ENCODE measurements around the gene GLP2R. TPM values are rescaled to one million over a fixed set of nuclear protein-coding genes. Genes with fewer than 3 reads are reported as not detected.

GLP2R gene
- total and polyA plus RNA-seq, 10 of the 15 experiments (the other 5 are each of a cell fraction or from before 2014, with no cell fraction given), result not detected

GRCh38 chr17:9899280-9900043 lies 73.7 kb downstream of the GLP2R start (continued):
- TF ChIP-seq POLR2AphosphoS2 (IDR thresholded peaks at IDR 0.05; ENCODE audit: low read depth, low read length) (no peak), PAX8 (IDR thresholded peaks at IDR 0.05) (no peak), NKRF (conservative IDR thresholded peaks at IDR 0.05) (no peak), CREB1 (IDR thresholded peaks at IDR 0.05; ENCODE audit: low read depth) (no peak), NFYA (IDR thresholded peaks at IDR 0.05; ENCODE audit: borderline replicate concordance, low read depth, low read length) (no peak)

- no peak overlapping the region for H3K4me2 ChIP-seq (ENCODE audit: control insufficient read depth, insufficient read depth)
- RAD21 ChIA-PET (ENCODE audit: unreplicated experiment), result no interaction called here
- no TSS peak for BruUV-seq (replicated peaks)
- no peaks in the 10 kb centered on the region for H3K4me1 ChIP-seq (ENCODE audit: control insufficient read depth, insufficient read depth, low read length)
- in situ Hi-C loops (cut with MboI) (no loop called here), intact Hi-C loops (cut with micrococcal nuclease; ENCODE audit: unreplicated experiment) (no loop called here)
- peaks cover 0 to 4% of the 10 kb centered on the region in 2 experiments; a peak in 1 of 4 replicates for H3K27me3 ChIP-seq (replicated peaks in 1 of 2; ENCODE audit: control insufficient read depth in 2 of 2, insufficient read depth in 2 of 2, low read length in 1 of 2)
- DNase-seq (ENCODE audit: low read depth, low spot score) (no peak), ATAC-seq (no peak), FAIRE-seq (no peak)
- H3K79me2 ChIP-seq (ENCODE audit: control insufficient read depth, insufficient read depth, low read length), result no peaks in the 10 kb centered on the region
- POLR2A ChIA-PET, result no interaction called here
- H3K36me3 ChIP-seq (ENCODE audit: control insufficient read depth in 2 of 2, insufficient read depth in 2 of 2, low read length in 1 of 2), result no peaks in the 10 kb centered on the region
- no peaks in the 10 kb centered on the region for H3K9me3 ChIP-seq (replicated peaks; ENCODE audit: control insufficient read depth, insufficient read depth, low read length)
- WGBS (ENCODE audit: insufficient coverage, insufficient replicate concordance, low lambda C conversion rate, missing lambda C conversion rate), result 25% methylated on average over 8 of the region's 8 CpGs
- no peak overlapping the region for H3K9ac ChIP-seq (ENCODE audit: control insufficient read depth, insufficient read depth, low read length)
- H3K27ac ChIP-seq (ENCODE audit: control insufficient read depth, insufficient read depth), result no peak overlapping the region
- SMC1A ChIA-PET (ENCODE audit: uncharacterized antibody, unreplicated experiment), result no interaction called here
- H4K20me1 ChIP-seq (ENCODE audit: control insufficient read depth, insufficient read depth), result no peaks in the 10 kb centered on the region
- CTCF ChIA-PET, result no interaction called here
- H2AFZ ChIP-seq (ENCODE audit: control insufficient read depth, low read depth, low read length), result no peak overlapping the region
- no peak overlapping the region for H3K4me3 ChIP-seq
- no peak for TF ChIP-seq POU2F2 (IDR thresholded peaks at IDR 0.05; ENCODE audit: borderline replicate concordance, low read depth, low read length)
- no peak for TF ChIP-seq EP300 (IDR thresholded peaks at IDR 0.05; ENCODE audit: borderline replicate concordance in 1 of 2, control insufficient read depth in 1 of 2, low read depth in 2 of 2, low read length in 2 of 2)
- TF ChIP-seq RUNX3 (IDR thresholded peaks at IDR 0.05; ENCODE audit: low read length), result no peak
- TF ChIP-seq, protein P1, sequence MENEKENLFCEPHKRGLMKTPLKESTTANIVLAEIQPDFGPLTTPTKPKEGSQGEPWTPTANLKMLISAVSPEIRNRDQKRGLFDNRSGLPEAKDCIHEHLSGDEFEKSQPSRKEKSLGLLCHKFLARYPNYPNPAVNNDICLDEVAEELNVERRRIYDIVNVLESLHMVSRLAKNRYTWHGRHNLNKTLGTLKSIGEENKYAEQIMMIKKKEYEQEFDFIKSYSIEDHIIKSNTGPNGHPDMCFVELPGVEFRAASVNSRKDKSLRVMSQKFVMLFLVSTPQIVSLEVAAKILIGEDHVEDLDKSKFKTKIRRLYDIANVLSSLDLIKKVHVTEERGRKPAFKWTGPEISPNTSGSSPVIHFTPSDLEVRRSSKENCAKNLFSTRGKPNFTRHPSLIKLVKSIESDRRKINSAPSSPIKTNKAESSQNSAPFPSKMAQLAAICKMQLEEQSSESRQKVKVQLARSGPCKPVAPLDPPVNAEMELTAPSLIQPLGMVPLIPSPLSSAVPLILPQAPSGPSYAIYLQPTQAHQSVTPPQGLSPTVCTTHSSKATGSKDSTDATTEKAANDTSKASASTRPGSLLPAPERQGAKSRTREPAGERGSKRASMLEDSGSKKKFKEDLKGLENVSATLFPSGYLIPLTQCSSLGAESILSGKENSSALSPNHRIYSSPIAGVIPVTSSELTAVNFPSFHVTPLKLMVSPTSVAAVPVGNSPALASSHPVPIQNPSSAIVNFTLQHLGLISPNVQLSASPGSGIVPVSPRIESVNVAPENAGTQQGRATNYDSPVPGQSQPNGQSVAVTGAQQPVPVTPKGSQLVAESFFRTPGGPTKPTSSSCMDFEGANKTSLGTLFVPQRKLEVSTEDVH (IDR thresholded peaks at IDR 0.05; ENCODE audit: low read depth, partially characterized antibody), result no peak
- no peak for TF ChIP-seq SUPT20H (IDR thresholded peaks at IDR 0.05; ENCODE audit: borderline replicate concordance, control insufficient read depth, low read depth, low read length)
- no peak for TF ChIP-seq TAF1 (IDR thresholded peaks at IDR 0.05; ENCODE audit: borderline replicate concordance, low read depth, low read length)
- no peak for TF ChIP-seq BACH1 (IDR thresholded peaks at IDR 0.05; ENCODE audit: borderline replicate concordance)
- TF ChIP-seq, protein P2, sequence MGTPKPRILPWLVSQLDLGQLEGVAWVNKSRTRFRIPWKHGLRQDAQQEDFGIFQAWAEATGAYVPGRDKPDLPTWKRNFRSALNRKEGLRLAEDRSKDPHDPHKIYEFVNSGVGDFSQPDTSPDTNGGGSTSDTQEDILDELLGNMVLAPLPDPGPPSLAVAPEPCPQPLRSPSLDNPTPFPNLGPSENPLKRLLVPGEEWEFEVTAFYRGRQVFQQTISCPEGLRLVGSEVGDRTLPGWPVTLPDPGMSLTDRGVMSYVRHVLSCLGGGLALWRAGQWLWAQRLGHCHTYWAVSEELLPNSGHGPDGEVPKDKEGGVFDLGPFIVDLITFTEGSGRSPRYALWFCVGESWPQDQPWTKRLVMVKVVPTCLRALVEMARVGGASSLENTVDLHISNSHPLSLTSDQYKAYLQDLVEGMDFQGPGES (IDR thresholded peaks at IDR 0.05), result no peak
- no peak for TF ChIP-seq RB1 (IDR thresholded peaks at IDR 0.05; ENCODE audit: borderline replicate concordance)
- TF ChIP-seq BMI1 (IDR thresholded peaks at IDR 0.05; ENCODE audit: borderline replicate concordance), result no peak
- no peak for TF ChIP-seq JUNB (IDR thresholded peaks at IDR 0.05)
- TF ChIP-seq CBX3 (IDR thresholded peaks at IDR 0.05; ENCODE audit: borderline replicate concordance, low read depth), result no peak
Observed at GRCh38 chr17:9900044-9900594, 74.4 kb downstream of the GLP2R start.
